Hepatocyte (in vitro differentiated cells): ENCODE data around the gene ZBTB7C.

Experiments used
- EZH2 ChIP-seq: fragments of 200-600 bp; sonication (generic); IDR thresholded peaks from 2 replicates; pipeline ENCODE4 v1.6.1; 2016; ENCODE audit warnings: antibody characterized with exemption, mild to moderate bottlenecking, borderline replicate concordance
- EZH2phosphoT487 ChIP-seq: fragments of 200-600 bp; sonication (generic); IDR thresholded peaks from one replicate; pipeline ENCODE4 v1.6.1; 2018; ENCODE audit warnings: antibody characterized with exemption, mild to moderate bottlenecking, low read depth, moderate library complexity; ENCODE audit not compliant: unreplicated experiment, severe bottlenecking
- TF ChIP-seq, protein P1 (sequence below): fragments of 200-600 bp; sonication (generic); IDR thresholded peaks from 2 replicates; pipeline ENCODE4 v1.5.1; 2016; ENCODE audit warnings: antibody characterized with exemption, mild to moderate bottlenecking; ENCODE audit not compliant: poor library complexity

GRCh38 chr18:48074929-48075706, 334.1 kb downstream of the ZBTB7C start:
- TF ChIP-seq, protein P1, sequence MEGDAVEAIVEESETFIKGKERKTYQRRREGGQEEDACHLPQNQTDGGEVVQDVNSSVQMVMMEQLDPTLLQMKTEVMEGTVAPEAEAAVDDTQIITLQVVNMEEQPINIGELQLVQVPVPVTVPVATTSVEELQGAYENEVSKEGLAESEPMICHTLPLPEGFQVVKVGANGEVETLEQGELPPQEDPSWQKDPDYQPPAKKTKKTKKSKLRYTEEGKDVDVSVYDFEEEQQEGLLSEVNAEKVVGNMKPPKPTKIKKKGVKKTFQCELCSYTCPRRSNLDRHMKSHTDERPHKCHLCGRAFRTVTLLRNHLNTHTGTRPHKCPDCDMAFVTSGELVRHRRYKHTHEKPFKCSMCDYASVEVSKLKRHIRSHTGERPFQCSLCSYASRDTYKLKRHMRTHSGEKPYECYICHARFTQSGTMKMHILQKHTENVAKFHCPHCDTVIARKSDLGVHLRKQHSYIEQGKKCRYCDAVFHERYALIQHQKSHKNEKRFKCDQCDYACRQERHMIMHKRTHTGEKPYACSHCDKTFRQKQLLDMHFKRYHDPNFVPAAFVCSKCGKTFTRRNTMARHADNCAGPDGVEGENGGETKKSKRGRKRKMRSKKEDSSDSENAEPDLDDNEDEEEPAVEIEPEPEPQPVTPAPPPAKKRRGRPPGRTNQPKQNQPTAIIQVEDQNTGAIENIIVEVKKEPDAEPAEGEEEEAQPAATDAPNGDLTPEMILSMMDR = no peak
- no peak for TF ChIP-seq EZH2
- TF ChIP-seq EZH2phosphoT487 = no peak
